Body of pancreas (tissue), 4 donors: ENCODE results near the gene TLE1. TPM values are rescaled to one million over a fixed set of nuclear protein-coding genes. Genes with fewer than 3 reads are reported as not detected.

Experiments used
- ATAC-seq: fragments of 150-250 bp; one replicate; pipeline ENCODE4 v1.9.1; 2016
- DNase-seq, 4 donors: peaks; one replicate each; pipeline ENCODE4 v3.0.0-alpha.2; 2019
- H3K27ac ChIP-seq, 4 donors: fragments of 200-600 bp; sonication (generic); 1 replicate in 3 of 4; 2 replicates in 1 of 4; pipeline versions ENCODE4 v1.5.1 to v1.6.1; 2016 to 2019; ENCODE audit warnings: mild to moderate bottlenecking in 1 of 4, mixed read lengths in 1 of 4, moderate library complexity in 1 of 4
- H3K27me3 ChIP-seq, 2 donors: fragments of 200-600 bp; sonication (generic); one replicate each; pipeline ENCODE4 v1.6.0; 2016; ENCODE audit warnings: mild to moderate bottlenecking in 1 of 2
- H3K36me3 ChIP-seq, 2 donors: fragments of 200-600 bp; sonication (generic); replicated peaks in 1 of 2; 2 replicates each; pipeline ENCODE4 v1.5.1; 2016; ENCODE audit warnings: low read depth in 2 of 2; ENCODE audit not compliant: insufficient read depth in 1 of 2
- H3K4me1 ChIP-seq: fragments of 200-600 bp; sonication (generic); one replicate; pipeline ENCODE4 v1.6.0; 2016
- H3K4me3 ChIP-seq, 2 donors: fragments of 200-600 bp; sonication (generic); 1 replicate in 1 of 2; 2 replicates in 1 of 2; pipeline ENCODE4 v1.5.1; 2016 to 2019
- H3K9me3 ChIP-seq, 3 donors: fragments of 200-600 bp; sonication (generic); 1 replicate in 2 of 3; 2 replicates in 1 of 3; pipeline ENCODE4 v1.5.1; 2016
- POLR2A ChIP-seq, 3 donors: fragments of 450-650 bp; IDR thresholded peaks; one replicate each; pipeline ENCODE4 v1.6.1; 2016; ENCODE audit warnings: antibody characterized with exemption in 3 of 3, mild to moderate bottlenecking in 2 of 3
- WGBS, 2 donors: methylation state at CpG; one replicate each; pipeline ENCODE4 v1.1.5; 2017; 5-methylcytosine and 5-hydroxymethylcytosine counted together
- intact Hi-C: fragments of 100-400 bp; cut with DNase I; formaldehyde crosslinking; loops from one replicate; pipeline ENCODE4 v1.15.1; 2023
- total RNA-seq, 2 donors: library from RNA; depleted of rRNA; stranded (reverse); fragments of >200 nt; gene quantifications; one replicate each; pipeline ENCODE4 v1.1.0, GENCODE V29; 2016
- TF ChIP-seq, protein P1 (sequence below), 7 experiments: fragments of 450-650 bp in 4 of 7; fragments of 200-600 bp in 3 of 7; sonication (generic) in 3 of 7; IDR thresholded peaks; one replicate each; pipeline ENCODE4 v1.5.1; 2016 to 2019; ENCODE audit warnings: antibody characterized with exemption in 7 of 7

Gene TLE1
- total RNA-seq, 2 donors from 2014 or later, result 49.5 to 58.3 TPM

DNA sequence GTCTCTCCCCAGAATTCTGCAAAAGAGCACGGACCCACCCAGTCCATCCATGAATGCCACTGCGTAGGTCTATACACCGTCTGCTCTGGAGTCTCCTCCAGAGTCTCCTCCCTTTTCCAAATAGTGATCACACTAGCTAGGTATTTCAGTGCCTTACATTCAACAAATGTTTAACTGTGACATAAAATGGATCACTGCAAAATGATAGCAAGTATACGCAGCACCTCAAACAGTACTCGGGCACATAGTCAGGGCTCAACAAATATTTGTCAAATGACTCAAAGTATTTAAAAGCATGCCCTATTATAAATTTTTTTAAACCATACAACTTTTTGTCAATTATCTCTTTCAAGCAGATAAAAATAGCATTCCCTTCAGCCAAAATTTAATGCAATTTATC lies 60.5 kb downstream of the TLE1 start:
- H3K27me3 ChIP-seq, result no peaks in the 10 kb centered on the region
- no peak for ATAC-seq
- peaks cover 0 to 5% of the 10 kb centered on the region in 2 donors for H3K36me3 ChIP-seq
- H3K4me3 ChIP-seq, result no peak overlapping the region
- H3K9me3 ChIP-seq, result peaks cover 0 to 4% (median 0%) of the 10 kb centered on the region in 3 donors
- no peak overlapping the region for H3K27ac ChIP-seq
- DNase-seq, result no peak
- H3K4me1 ChIP-seq, result peaks cover 4% of the 10 kb centered on the region
- intact Hi-C loops, result no loop called here
- TF ChIP-seq, protein P1, sequence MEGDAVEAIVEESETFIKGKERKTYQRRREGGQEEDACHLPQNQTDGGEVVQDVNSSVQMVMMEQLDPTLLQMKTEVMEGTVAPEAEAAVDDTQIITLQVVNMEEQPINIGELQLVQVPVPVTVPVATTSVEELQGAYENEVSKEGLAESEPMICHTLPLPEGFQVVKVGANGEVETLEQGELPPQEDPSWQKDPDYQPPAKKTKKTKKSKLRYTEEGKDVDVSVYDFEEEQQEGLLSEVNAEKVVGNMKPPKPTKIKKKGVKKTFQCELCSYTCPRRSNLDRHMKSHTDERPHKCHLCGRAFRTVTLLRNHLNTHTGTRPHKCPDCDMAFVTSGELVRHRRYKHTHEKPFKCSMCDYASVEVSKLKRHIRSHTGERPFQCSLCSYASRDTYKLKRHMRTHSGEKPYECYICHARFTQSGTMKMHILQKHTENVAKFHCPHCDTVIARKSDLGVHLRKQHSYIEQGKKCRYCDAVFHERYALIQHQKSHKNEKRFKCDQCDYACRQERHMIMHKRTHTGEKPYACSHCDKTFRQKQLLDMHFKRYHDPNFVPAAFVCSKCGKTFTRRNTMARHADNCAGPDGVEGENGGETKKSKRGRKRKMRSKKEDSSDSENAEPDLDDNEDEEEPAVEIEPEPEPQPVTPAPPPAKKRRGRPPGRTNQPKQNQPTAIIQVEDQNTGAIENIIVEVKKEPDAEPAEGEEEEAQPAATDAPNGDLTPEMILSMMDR (IDR thresholded peaks at IDR 0.05), result no peak
- TF ChIP-seq POLR2A (IDR thresholded peaks at IDR 0.05), result no peak
- 81% methylated on average over 5 of the region's 5 CpGs for WGBS, 2 donors

DNA sequence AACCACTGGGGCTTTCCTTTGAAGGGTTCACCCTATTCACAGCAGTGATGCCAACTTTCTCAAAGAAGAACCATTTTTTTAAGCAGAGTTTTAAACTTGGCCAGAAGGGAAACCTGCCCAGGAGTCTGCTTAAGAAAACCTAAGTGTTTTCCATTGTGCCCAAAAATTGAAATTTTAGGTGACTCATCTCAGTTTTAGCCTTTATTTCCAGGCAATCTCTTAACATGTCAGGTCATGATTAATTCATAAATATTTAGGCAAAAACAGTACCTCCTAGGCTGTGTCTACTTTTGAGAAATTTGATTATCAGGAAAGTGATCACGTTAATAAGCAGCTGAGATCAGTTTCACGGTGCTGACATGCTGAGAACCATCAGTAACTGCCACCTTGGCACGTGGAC lies 61.9 kb downstream of the TLE1 start:
- DNase-seq, result no peak
- TF ChIP-seq, protein P1 (IDR thresholded peaks at IDR 0.05), result no peak
- TF ChIP-seq POLR2A (IDR thresholded peaks at IDR 0.05), result no peak
- intact Hi-C loops, result no loop called here
- peaks cover 4% of the 10 kb centered on the region for H3K4me1 ChIP-seq
- H3K4me3 ChIP-seq, result no peak overlapping the region
- no peaks in the 10 kb centered on the region for H3K27me3 ChIP-seq
- H3K9me3 ChIP-seq, result peaks cover 0 to 4% (median 0%) of the 10 kb centered on the region in 3 donors
- peaks cover 0 to under 1% of the 10 kb centered on the region in 2 donors for H3K36me3 ChIP-seq
- no peak for ATAC-seq
- 93 to 94% methylated on average over 3 of the region's 3 CpGs for WGBS, 2 donors
- no peak overlapping the region for H3K27ac ChIP-seq

DNA sequence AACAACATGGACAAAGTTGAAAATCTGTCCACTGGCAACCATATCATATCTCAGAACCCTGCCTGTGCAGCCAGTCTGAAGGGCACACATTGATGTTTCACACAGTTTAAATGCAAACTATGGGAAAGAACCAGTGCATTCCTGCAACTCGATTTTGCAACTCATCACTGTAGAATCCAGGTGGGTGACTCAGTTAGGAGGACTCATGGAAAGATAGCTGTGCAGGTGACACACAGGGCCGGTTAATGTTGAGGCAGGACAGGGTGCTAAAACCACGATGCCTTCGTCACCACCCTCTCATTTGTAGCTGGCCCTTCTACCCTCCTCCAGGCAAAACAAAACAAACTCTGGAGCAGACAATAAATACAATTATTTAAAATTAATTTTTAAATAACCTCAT lies 62.8 kb downstream of the TLE1 start:
- Histone ChIP-seq H3K4me1 (peaks cover 4% of the 10 kb centered on the region), H3K36me3 (no peaks in the 10 kb centered on the region), H3K9me3 (peaks cover 0 to 4% (median 0%) of the 10 kb centered on the region in 3 donors), H3K4me3 (no peak overlapping the region), H3K27me3 (no peaks in the 10 kb centered on the region), H3K27ac (no peak overlapping the region)
- ATAC-seq (no peak), DNase-seq (no peak)
- 79 to 93% methylated on average over 3 to 4 of the region's 4 CpGs for WGBS, 2 donors
- intact Hi-C loops, result no loop called here
- TF ChIP-seq, protein P1 (IDR thresholded peaks at IDR 0.05), result no peak
- no peak for TF ChIP-seq POLR2A (IDR thresholded peaks at IDR 0.05)

DNA sequence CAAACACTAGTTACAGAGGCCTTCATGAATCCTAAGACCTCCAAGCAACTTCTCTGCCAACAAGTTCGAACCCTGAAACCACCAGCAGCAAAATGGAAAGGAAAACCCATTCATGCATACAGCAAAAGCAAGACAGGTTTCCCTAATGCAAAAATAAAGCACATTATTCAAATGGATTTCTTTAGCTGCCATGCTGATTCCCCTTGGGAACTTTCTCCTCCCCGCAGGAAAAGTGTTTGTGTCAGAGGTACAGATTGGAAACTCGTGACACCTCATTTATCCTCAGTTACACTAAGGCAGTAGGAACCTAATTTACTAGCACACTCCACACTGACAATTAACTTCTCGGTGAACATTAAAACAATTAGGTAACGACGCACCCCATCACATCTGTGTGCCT lies 63.4 kb downstream of the TLE1 start:
- no peak for ATAC-seq
- Histone ChIP-seq H3K9me3 (peaks cover 0 to 4% (median 0%) of the 10 kb centered on the region in 3 donors), H3K27ac (no peak overlapping the region), H3K4me3 (no peak overlapping the region), H3K36me3 (no peaks in the 10 kb centered on the region), H3K4me1 (peaks cover 4% of the 10 kb centered on the region), H3K27me3 (no peaks in the 10 kb centered on the region)
- intact Hi-C loops, result no loop called here
- no peak for DNase-seq
- WGBS, 2 donors, result 83 to 91% methylated on average over 6 of the region's 6 CpGs
- no peak for TF ChIP-seq POLR2A (IDR thresholded peaks at IDR 0.05)
- TF ChIP-seq, protein P1 (IDR thresholded peaks at IDR 0.05), result no peak

DNA sequence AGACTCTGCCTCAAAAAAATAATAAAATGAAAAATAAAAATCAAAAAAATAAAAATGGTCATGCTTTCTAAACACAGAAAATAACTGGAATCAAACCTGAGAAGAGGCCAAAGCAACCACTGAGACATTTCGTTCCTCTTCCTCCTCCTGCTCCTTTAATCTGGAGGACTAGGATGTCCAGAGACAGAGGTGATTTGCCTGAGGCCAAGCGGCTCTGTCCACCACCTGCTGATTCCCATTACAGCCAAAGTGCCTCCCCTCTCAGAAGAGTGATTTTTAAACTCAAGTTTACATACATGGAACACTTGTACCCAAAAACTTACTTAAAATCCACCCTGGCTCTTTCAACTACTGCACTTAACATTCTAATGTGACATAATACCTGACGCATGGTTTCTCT lies 65.6 kb downstream of the TLE1 start:
- 90 to 96% methylated on average over 3 of the region's 3 CpGs for WGBS, 2 donors
- Histone ChIP-seq H3K4me3 (no peak overlapping the region), H3K36me3 (peaks cover 0 to 4% of the 10 kb centered on the region in 2 donors), H3K27ac (no peak overlapping the region), H3K9me3 (peaks cover 0 to 4% (median 0%) of the 10 kb centered on the region in 3 donors), H3K27me3 (no peaks in the 10 kb centered on the region), H3K4me1 (no peaks in the 10 kb centered on the region)
- DNase-seq (no peak), ATAC-seq (no peak)
- TF ChIP-seq, protein P1 (IDR thresholded peaks at IDR 0.05), result no peak
- intact Hi-C loops, result no loop called here
